Liver (tissue), 3 donors: Measurements from ENCODE around the gene TRIM72.

Experiments used
- CTCF ChIP-seq: fragments of 150-350 bp; IDR thresholded peaks from 2 replicates; pipeline ENCODE4 v1.5.1; 2017; ENCODE audit warnings: improper control_type of control experiment, low read depth, low read length; ENCODE audit not compliant: missing input control
- FOXA1 ChIP-seq: IDR thresholded peaks from 2 replicates; pipeline ENCODE4 v1.6.1; 2016; ENCODE audit warnings: antibody characterized with exemption
- FOXA2 ChIP-seq: IDR thresholded peaks from 2 replicates; pipeline ENCODE4 v1.6.1; 2016; ENCODE audit warnings: antibody characterized with exemption
- GABPA ChIP-seq, 2 donors: IDR thresholded peaks in 1 of 2; conservative IDR thresholded peaks in 1 of 2; 2 replicates each; pipeline ENCODE4 v1.6.1; 2016; ENCODE audit warnings: antibody characterized with exemption in 2 of 2, mild to moderate bottlenecking in 1 of 2, moderate library complexity in 1 of 2
- JUND ChIP-seq, 2 donors: IDR thresholded peaks; 2 replicates each; pipeline ENCODE4 v1.6.1; 2016; ENCODE audit warnings: antibody characterized with exemption in 2 of 2
- MAX ChIP-seq: IDR thresholded peaks from 2 replicates; pipeline ENCODE4 v1.6.1; 2016; ENCODE audit warnings: antibody characterized with exemption
- RAD21 ChIP-seq, 2 donors: IDR thresholded peaks; 2 replicates each; pipeline ENCODE4 v1.6.1; 2016; ENCODE audit warnings: antibody characterized with exemption in 2 of 2, mild to moderate bottlenecking in 2 of 2
- SP1 ChIP-seq: IDR thresholded peaks from 2 replicates; pipeline ENCODE4 v1.6.1; 2018; ENCODE audit warnings: antibody characterized with exemption, mild to moderate bottlenecking
- TAF1 ChIP-seq: conservative IDR thresholded peaks from 2 replicates; pipeline ENCODE4 v1.6.1; 2016; ENCODE audit warnings: antibody characterized with exemption, mild to moderate bottlenecking
- YY1 ChIP-seq: IDR thresholded peaks from 2 replicates; pipeline ENCODE4 v1.6.1; 2016; ENCODE audit warnings: antibody characterized with exemption, mild to moderate bottlenecking
- TF ChIP-seq, protein P1 (sequence below): IDR thresholded peaks from 2 replicates; pipeline ENCODE4 v1.6.1; 2016; ENCODE audit warnings: antibody characterized with exemption, mild to moderate bottlenecking
- donor health status: healthy.
- donor health status: healthy.

DNA sequence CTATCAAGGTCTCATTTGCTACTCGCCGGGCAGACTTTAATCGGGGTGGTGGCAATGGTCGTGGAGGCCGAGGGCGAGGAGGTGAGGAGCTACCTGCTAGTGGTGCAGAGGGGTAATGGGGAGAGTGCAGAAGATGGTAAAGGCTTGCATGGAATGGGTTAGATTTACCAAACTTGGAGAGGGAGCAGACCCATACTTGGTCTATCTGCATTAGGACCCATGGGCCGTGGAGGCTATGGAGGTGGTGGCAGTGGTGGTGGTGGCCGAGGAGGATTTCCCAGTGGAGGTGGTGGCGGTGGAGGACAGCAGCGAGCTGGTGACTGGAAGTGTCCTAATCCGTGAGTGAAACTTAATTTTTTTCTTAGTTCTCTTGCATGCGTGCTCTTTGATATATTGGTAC lies 23.9 kb upstream of the TRIM72 start:
- TF ChIP-seq, protein P1, sequence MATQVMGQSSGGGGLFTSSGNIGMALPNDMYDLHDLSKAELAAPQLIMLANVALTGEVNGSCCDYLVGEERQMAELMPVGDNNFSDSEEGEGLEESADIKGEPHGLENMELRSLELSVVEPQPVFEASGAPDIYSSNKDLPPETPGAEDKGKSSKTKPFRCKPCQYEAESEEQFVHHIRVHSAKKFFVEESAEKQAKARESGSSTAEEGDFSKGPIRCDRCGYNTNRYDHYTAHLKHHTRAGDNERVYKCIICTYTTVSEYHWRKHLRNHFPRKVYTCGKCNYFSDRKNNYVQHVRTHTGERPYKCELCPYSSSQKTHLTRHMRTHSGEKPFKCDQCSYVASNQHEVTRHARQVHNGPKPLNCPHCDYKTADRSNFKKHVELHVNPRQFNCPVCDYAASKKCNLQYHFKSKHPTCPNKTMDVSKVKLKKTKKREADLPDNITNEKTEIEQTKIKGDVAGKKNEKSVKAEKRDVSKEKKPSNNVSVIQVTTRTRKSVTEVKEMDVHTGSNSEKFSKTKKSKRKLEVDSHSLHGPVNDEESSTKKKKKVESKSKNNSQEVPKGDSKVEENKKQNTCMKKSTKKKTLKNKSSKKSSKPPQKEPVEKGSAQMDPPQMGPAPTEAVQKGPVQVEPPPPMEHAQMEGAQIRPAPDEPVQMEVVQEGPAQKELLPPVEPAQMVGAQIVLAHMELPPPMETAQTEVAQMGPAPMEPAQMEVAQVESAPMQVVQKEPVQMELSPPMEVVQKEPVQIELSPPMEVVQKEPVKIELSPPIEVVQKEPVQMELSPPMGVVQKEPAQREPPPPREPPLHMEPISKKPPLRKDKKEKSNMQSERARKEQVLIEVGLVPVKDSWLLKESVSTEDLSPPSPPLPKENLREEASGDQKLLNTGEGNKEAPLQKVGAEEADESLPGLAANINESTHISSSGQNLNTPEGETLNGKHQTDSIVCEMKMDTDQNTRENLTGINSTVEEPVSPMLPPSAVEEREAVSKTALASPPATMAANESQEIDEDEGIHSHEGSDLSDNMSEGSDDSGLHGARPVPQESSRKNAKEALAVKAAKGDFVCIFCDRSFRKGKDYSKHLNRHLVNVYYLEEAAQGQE: no peak
- TF ChIP-seq RAD21 (IDR thresholded peaks at IDR 0.05) (no peak), CTCF (no peak), JUND (IDR thresholded peaks at IDR 0.05) (no peak), MAX (no peak), GABPA (IDR thresholded peaks at IDR 0.05 in 1 of 2, conservative IDR thresholded peaks at IDR 0.05 in 1 of 2) (no peak), FOXA1 (no peak), SP1 (no peak), TAF1 (no peak), YY1 (no peak), FOXA2 (no peak)
